ENCODE data around the gene OR1K1.
"Not testable (repeated sequence)": the region's sequence is repeated elsewhere in the genome, so short reads cannot be mapped to it uniquely, and the experiment has no call there.

Gene OR1K1

DNA sequence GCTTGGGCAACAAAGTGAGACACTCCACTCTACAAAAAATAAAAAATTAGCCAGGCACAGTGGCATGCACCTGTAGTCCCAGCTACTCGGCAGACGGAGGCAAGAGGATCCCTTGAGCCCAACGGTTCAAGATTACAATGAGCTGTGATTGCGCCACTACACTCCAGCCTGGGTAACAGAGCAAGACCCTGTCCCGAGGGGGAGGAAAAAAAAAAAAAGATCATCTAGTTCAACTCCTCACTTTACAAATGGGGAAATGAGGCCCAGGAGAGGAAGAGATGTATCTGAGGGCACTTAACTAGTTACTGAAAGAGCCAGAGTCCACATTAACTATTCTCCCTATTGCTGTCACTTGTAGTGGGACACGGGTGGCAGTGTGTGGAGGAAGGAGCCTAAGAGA, 14.6 kb downstream of the OR1K1 start:
- no peak for DNase-seq

- no peak for DNase-seq
Observed at GRCh38 chr9:122815544-122815943, 15.6 kb downstream of the OR1K1 start.

DNA sequence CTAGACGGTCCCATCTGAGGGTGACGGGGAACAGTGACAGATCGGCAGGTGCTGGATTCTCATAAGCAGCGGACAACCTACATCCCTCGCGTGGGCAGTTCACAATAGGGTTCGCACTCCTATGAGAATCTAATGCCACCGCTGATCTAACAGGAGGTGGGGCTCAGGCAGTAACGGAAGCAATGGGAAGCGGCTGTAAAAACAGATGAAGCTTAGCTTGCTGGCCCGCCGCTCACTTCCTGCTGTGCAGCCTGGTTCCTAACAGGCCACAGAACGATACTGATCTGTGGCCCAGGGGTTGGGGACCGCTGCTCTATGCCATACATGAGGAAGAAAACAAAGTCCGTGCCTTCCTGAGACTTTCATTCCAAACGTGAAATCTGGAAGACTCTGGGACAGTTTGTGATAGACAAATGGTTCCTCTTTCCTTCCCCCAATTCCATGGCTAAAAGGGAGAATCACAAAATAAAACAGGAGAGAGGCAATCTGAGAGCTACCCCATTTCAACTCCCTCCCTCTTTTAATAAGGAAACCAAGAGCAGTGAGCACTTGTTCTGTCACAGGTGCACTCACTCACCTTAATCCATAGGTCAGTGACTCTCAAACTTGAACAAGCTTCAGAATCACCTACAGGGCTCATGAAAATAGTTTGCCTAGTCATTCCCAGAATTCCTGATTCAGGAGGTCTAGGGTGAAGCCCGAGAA, 16.4 kb downstream of the OR1K1 start:
- DNase-seq: peak; percentile 59

GRCh38 chr9:122819326-122819725, 19.4 kb downstream of the OR1K1 start:
- DNase-seq: no peak

GRCh38 chr9:122819791-122820489, 20.0 kb downstream of the OR1K1 start:
- no peak for DNase-seq

DNA sequence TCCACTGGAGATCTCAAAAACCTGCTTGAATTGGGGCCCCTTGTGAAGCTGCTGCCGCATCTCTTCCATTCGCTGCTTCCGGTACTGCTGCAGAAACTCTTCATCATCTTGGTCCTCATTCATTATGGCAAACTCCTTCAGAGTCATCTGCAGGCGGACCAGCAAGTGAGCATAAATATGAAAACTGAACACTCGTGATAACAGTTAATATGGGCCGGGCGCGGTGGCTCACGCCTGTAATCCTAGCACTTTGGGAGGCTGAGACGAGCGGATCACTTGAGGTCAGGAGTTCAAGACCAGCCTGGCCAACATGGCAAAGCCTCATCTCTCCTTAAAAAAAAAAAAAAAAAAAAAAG, 20.5 kb downstream of the OR1K1 start:
- no peak for DNase-seq

DNA sequence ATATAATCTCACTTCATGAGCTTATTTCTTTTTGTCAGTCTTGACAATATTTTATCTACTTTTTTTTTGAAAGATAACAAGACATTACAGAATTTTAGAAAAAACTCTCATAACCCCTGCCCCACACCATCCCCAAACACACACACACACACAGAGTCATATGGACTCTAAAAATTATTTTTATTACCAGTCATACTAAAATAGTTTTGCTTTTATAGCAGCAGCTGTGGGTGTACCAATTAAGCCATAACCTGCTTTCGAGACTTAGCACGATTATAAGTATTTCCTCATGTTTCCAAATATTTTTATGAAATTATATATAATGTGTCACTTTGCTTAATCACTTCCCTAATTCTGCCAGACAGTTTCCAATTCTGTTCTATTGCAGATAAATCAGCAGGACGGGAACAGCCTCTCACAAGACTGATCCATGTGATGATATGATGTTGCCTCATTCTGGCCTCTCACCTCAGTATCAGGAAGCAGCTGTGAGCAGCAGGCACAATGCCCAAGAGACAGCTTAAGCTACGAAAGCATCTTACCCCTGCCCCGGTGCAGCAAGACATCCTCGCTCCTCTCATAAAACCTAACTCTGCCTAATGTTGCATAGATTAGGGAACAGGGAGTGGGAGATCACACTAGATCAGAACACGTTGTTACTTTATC, 21.5 kb downstream of the OR1K1 start:
- DNase-seq: no peak

DNA sequence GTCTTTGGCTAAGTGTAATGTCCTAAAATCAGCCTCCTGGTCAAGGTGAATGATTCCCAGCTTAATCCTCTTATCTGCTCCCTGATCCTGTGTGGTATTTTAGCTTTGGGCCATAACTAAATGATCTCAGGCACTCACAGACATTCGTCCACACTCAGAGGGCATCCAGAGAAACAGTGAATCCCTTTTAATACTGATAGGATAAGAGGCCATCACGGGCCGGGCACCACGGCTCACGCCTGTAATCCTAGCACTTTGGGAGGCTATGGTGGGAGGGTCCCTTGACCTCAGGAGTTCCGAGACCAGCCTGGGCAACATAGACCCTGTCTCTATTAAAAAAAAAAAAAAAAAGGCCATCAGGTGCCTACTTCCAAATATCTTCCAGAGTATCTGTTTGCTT, 22.1 kb downstream of the OR1K1 start:
- no peak for DNase-seq

GRCh38 chr9:122822938-122823337, 23.0 kb downstream of the OR1K1 start:
- DNase-seq: no peak

GRCh38 chr9:122827761-122828093, 27.8 kb downstream of the OR1K1 start:
- no peak for DNase-seq

- not testable (repeated sequence) for DNase-seq
Observed at GRCh38 chr9:122828965-122829284, 29.0 kb downstream of the OR1K1 start.

- DNase-seq: no peak
Observed at GRCh38 chr9:122832194-122832593, 32.3 kb downstream of the OR1K1 start.

- DNase-seq: no peak
Observed at GRCh38 chr9:122835313-122835731, 35.4 kb downstream of the OR1K1 start.

DNA sequence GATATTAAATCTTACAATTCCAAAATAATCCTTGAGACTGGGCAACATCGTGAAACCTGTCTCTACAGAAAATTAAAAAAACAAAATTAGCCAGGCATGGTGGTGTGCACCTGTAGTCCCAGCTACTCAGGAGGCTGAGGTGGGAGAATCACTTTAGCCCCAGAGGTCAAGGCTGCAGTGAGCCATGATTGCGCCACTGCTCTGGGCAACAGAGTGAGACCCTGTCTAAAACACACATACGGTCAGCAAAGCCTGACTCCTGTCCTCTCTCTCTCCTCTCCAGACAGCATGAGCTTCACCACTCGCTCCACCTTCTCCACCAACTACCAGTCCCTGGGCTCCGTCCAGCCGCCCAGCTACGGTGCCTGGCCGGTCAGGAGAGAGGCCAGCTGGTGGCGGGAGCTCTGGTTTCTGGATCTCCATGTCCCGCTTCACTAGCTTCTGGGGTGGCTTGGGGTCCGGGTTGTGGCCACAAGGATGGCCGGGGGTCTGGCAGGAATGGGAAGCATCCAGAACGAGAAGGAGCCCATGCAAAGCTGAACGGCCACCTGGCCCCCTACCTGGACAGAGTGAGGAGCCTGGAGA, 37.4 kb downstream of the OR1K1 start:
- DNase-seq: no peak

- DNase-seq: not testable (repeated sequence)
Observed at GRCh38 chr9:122838441-122838840, 38.5 kb downstream of the OR1K1 start.

DNA sequence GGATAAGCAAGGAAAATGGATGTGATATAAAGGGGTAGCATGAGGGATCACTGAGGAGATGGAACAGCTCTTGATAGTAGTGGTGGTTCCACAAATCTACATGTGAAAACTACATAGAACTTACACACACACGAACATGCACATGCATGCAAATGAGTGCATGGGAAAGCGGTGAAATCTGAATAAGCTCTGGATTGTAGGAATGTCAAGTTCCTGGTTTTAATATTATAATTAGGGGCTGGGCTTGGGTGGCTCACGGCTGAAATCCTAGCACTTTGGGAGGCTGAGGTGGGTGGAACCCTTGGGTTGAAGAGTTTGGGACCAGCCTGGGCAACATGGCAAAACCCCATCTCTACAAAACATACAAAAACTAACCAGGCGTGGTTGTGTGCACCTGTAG, 41.6 kb downstream of the OR1K1 start:
- DNase-seq: no peak

DNA sequence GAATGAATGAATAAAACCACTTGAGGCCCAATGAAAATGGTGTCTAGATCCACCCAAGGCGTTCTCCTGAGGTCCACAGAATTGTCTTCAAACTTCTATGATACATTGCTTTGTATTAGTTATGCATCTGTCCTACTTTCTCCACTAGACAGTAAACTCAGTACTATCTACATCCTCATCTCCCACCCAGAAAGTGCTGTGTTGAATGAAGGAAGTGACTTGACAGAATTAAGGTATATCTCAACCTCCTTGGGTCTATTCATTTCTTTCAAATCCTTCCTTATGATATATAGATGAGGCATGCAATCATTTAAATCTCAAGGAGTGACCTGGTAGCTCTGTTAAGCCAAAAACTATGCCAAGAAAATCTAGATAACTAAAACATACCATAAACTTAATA, 44.2 kb downstream of the OR1K1 start:
- no peak for DNase-seq

DNA sequence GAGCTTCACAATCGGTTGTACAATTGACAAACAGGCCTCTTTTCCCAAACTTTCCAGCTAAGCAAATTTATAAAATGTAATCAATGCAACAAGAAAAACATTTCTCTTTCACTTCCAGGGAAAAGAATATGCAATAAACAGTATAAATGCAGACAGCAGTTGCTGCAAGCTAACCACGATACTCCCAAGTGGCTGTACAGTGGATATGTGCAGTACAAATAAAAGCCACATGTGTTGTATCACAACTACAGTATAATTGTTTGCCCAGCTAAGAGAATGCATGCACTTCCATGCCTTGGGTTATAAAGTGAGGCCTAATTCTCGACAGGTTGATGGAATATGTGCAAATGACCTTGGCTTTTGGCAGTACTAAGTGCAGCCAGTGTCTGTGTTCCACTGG, 45.2 kb downstream of the OR1K1 start:
- DNase-seq: no peak

GRCh38 chr9:122846371-122846940, 46.5 kb downstream of the OR1K1 start:
- peak; percentile 7 for DNase-seq

- no peak for DNase-seq
Observed at GRCh38 chr9:122848256-122848943, 48.5 kb downstream of the OR1K1 start.
